Omental fat pad (tissue), 4 donors: ENCODE data around the gene SLC16A14. TPM values are rescaled to one million over a fixed set of nuclear protein-coding genes. Genes with fewer than 3 reads are reported as not detected.
"Not testable (repeated sequence)": the region's sequence is repeated elsewhere in the genome, so short reads cannot be mapped to it uniquely, and the experiment has no call there.

ENCODE experiments used
- ATAC-seq: fragments of 150-250 bp; one replicate; pipeline ENCODE4 v1.9.1; 2016; ENCODE audit warnings: mild to moderate bottlenecking, moderate library complexity; ENCODE audit not compliant: low FRiP score
- DNase-seq: peaks from one replicate; pipeline ENCODE4 v3.0.0-alpha.2; 2019; ENCODE audit warnings: low spot score
- CTCF ChIP-seq, 3 donors: fragments of 450-650 bp; IDR thresholded peaks; one replicate each; pipeline ENCODE4 v1.5.1; 2016 to 2017; ENCODE audit warnings: antibody characterized with exemption in 3 of 3, mild to moderate bottlenecking in 3 of 3, moderate library complexity in 2 of 3
- total RNA-seq, 4 donors: library from RNA; depleted of rRNA; stranded (reverse); fragments of >200 nt; gene quantifications; one replicate each; pipeline ENCODE4 v1.1.0, GENCODE V29; 2016

Gene SLC16A14
- total RNA-seq, result 1 to 10 TPM; 1.3 to 5.5 (median 3.2) TPM

- peak; percentile 41 for ATAC-seq
- TF ChIP-seq CTCF (IDR thresholded peaks at IDR 0.05), result no peak
- DNase-seq, result no peak
Observed at GRCh38 chr2:230068651-230069055, at the start of gene SLC16A14. SLC16A14 (minus strand) TSS chr2:230068924; CDS start chr2:230059352, 9,572 bp downstream.

- ATAC-seq (no peak), DNase-seq (no peak)
- TF ChIP-seq CTCF (IDR thresholded peaks at IDR 0.05), result no peak
Observed at GRCh38 chr2:230106771-230107170, 38.0 kb upstream of the SLC16A14 start.

- DNase-seq, ATAC-seq: not testable (repeated sequence)
Observed at GRCh38 chr2:230101967-230102366, 33.2 kb upstream of the SLC16A14 start.

- ATAC-seq (no peak), DNase-seq (no peak)
- no peak for TF ChIP-seq CTCF (IDR thresholded peaks at IDR 0.05)
Observed at GRCh38 chr2:230097841-230098240, 29.1 kb upstream of the SLC16A14 start.

GRCh38 chr2:230097424-230097823, 28.7 kb upstream of the SLC16A14 start:
- ATAC-seq (no peak), DNase-seq (no peak)
- no peak for TF ChIP-seq CTCF (IDR thresholded peaks at IDR 0.05)

GRCh38 chr2:230090967-230091366, 22.2 kb upstream of the SLC16A14 start:
- no peak for TF ChIP-seq CTCF (IDR thresholded peaks at IDR 0.05)
- ATAC-seq, result no peak
- DNase-seq, result no peak

GRCh38 chr2:230085201-230085600, 16.5 kb upstream of the SLC16A14 start:
- no peak for TF ChIP-seq CTCF (IDR thresholded peaks at IDR 0.05)
- no peak for ATAC-seq
- no peak for DNase-seq
